Vagina (tissue), 2 donors: Measurements from ENCODE around the gene ZNF121. TPM values are rescaled to one million over a fixed set of nuclear protein-coding genes. Genes with fewer than 3 reads are reported as not detected.
A peak's percentile ranks its signal among the peaks of the same experiment; 100 is the strongest.

ENCODE experiments used
- DNase-seq, 2 donors: peaks; one replicate each; pipeline ENCODE4 v3.0.0-alpha.2; 2017; ENCODE audit errors: extremely low spot score in 2 of 2
- H3K27ac ChIP-seq: fragments of 200-600 bp; sonication (generic); one replicate; pipeline ENCODE4 v1.5.1; 2019
- H3K27me3 ChIP-seq: fragments of 200-600 bp; sonication (generic); one replicate; pipeline ENCODE4 v1.5.1; 2019
- H3K36me3 ChIP-seq, 2 donors: fragments of 200-600 bp; sonication (generic); one replicate each; pipeline ENCODE4 v1.5.1; 2017 to 2019
- H3K4me1 ChIP-seq: fragments of 200-600 bp; sonication (generic); one replicate; pipeline ENCODE4 v1.5.1; 2019
- H3K4me3 ChIP-seq, 2 donors: fragments of 200-600 bp; sonication (generic); 1 replicate in 1 of 2; 2 replicates in 1 of 2; pipeline ENCODE4 v1.5.1; 2016 to 2019
- H3K9me3 ChIP-seq: fragments of 200-600 bp; sonication (generic); one replicate; pipeline ENCODE4 v1.5.1; 2019
- CTCF ChIP-seq, 3 experiments: fragments of 450-650 bp in 2 of 3; fragments of 200-600 bp in 1 of 3; sonication (generic) in 1 of 3; IDR thresholded peaks; one replicate each; pipeline ENCODE4 v1.5.1; 2017 to 2019; ENCODE audit warnings: antibody characterized with exemption in 3 of 3, mild to moderate bottlenecking in 2 of 3, moderate library complexity in 2 of 3
- POLR2A ChIP-seq, 2 donors: fragments of 450-650 bp; IDR thresholded peaks; one replicate each; pipeline ENCODE4 v1.6.1; 2017; ENCODE audit warnings: antibody characterized with exemption in 2 of 2, mild to moderate bottlenecking in 2 of 2, moderate library complexity in 2 of 2
- POLR2AphosphoS5 ChIP-seq, 2 donors: sonication (generic); formaldehyde crosslinking; IDR thresholded peaks; one replicate each; pipeline ENCODE4 v1.9.0; 2017; ENCODE audit warnings: antibody characterized with exemption in 2 of 2, mild to moderate bottlenecking in 2 of 2, low read depth in 1 of 2; ENCODE audit not compliant: insufficient read depth in 1 of 2
- intact Hi-C: fragments of 100-400 bp; cut with DNase I; formaldehyde crosslinking; loops from one replicate; pipeline ENCODE4 v1.15.1; 2023
- total RNA-seq: library from RNA; depleted of rRNA; stranded (reverse); fragments of >200 nt; gene quantifications from one replicate; pipeline ENCODE4 v1.2.3, GENCODE V29; 2016

Gene ZNF121
- 36.6 TPM for total RNA-seq

- intact Hi-C loops = loop anchor here (1.0 kb wide), 1 partner anchor 208 kb away; no protein-coding TSS in a partner anchor
- peak within 1 kb of the TSS; percentile 66 to 72 for H3K4me3 ChIP-seq
- peak in 1 of 2 donors; percentile 85 for DNase-seq
Observed at GRCh38 chr19:9584073-9584833, at the start of gene ZNF121. Gene ZNF121 (minus strand): TSS chr19:9584504. CDS start chr19:9568097, 16,407 bp downstream.

GRCh38 chr19:9627856-9628255, 43.6 kb upstream of the ZNF121 start:
- H3K27ac ChIP-seq = no peak overlapping the region
- H3K27me3 ChIP-seq = no peaks in the 10 kb centered on the region
- peaks cover 5% of the 10 kb centered on the region for H3K4me1 ChIP-seq
- no peaks in the 10 kb centered on the region for H3K9me3 ChIP-seq
- no peak overlapping the region for H3K4me3 ChIP-seq
- H3K36me3 ChIP-seq = peaks cover 0 to 10% of the 10 kb centered on the region in 2 donors
- TF ChIP-seq POLR2A (IDR thresholded peaks at IDR 0.05) (no peak), POLR2AphosphoS5 (IDR thresholded peaks at IDR 0.05; ENCODE audit: insufficient read depth in 1 of 2, low read depth in 1 of 2) (no peak)
- intact Hi-C loops = loop anchor here (5.0 kb wide), 1 partner anchor 169 kb away; no protein-coding TSS in a partner anchor
- DNase-seq = no peak

More at GRCh38 chr19:9584073-9584833, at the start of gene ZNF121:
- Histone ChIP-seq H3K36me3 (peaks cover 0 to 11% of the 10 kb centered on the region in 2 donors), H3K9me3 (peaks cover 4% of the 10 kb centered on the region), H3K27me3 (no peaks in the 10 kb centered on the region), H3K27ac (peak within 1 kb of the TSS; percentile 92), H3K4me1 (peaks cover 20% of the 10 kb centered on the region)
- TF ChIP-seq POLR2A (IDR thresholded peaks at IDR 0.05) = peak in 1 of 2 donors; percentile 17
- peak; percentile 85 to 86 for TF ChIP-seq POLR2AphosphoS5 (IDR thresholded peaks at IDR 0.05; ENCODE audit: insufficient read depth in 1 of 2, low read depth in 1 of 2)
- TF ChIP-seq CTCF (IDR thresholded peaks at IDR 0.05) = no peak

GRCh38 chr19:9622531-9622930, 38.2 kb upstream of the ZNF121 start:
- peaks cover 30% of the 10 kb centered on the region for H3K4me1 ChIP-seq
- intact Hi-C loops = no loop called here
- H3K9me3 ChIP-seq = no peaks in the 10 kb centered on the region
- TF ChIP-seq CTCF (IDR thresholded peaks at IDR 0.05) (no peak), POLR2AphosphoS5 (IDR thresholded peaks at IDR 0.05; ENCODE audit: insufficient read depth in 1 of 2, low read depth in 1 of 2) (peak in 1 of 2 donors; percentile 54), POLR2A (IDR thresholded peaks at IDR 0.05) (no peak)
- H3K27ac ChIP-seq = peak overlapping the region; percentile 95
- DNase-seq = no peak
- peaks cover 5 to 19% of the 10 kb centered on the region in 2 donors for H3K36me3 ChIP-seq
- H3K27me3 ChIP-seq = no peaks in the 10 kb centered on the region
- no peak overlapping the region for H3K4me3 ChIP-seq

- Histone ChIP-seq H3K27ac (peak within 1 kb of the TSS; percentile 95), H3K27me3 (no peaks in the 10 kb centered on the region), H3K4me1 (peaks cover 30% of the 10 kb centered on the region), H3K4me3 (peak within 1 kb of the TSS; percentile 87 to 95), H3K9me3 (no peaks in the 10 kb centered on the region), H3K36me3 (peaks cover 5 to 30% of the 10 kb centered on the region in 2 donors)
- DNase-seq = peak in 1 of 2 donors; percentile 88
- TF ChIP-seq POLR2A (IDR thresholded peaks at IDR 0.05) (no peak), POLR2AphosphoS5 (IDR thresholded peaks at IDR 0.05; ENCODE audit: insufficient read depth in 1 of 2, low read depth in 1 of 2) (peak; percentile 50 to 83)
- intact Hi-C loops = no loop called here
Observed at GRCh38 chr19:9621156-9622037, 37.1 kb upstream of the ZNF121 start, which contains the start of gene ZNF561. Gene ZNF561 (minus strand): TSS chr19:9621232. CDS start chr19:9619456, 1,776 bp downstream.

GRCh38 chr19:9620842-9621155, 36.5 kb upstream of the ZNF121 start:
- H3K27me3 ChIP-seq = no peaks in the 10 kb centered on the region
- peaks cover 30% of the 10 kb centered on the region for H3K4me1 ChIP-seq
- H3K36me3 ChIP-seq = peaks cover 5 to 36% of the 10 kb centered on the region in 2 donors
- peak in 1 of 2 donors; percentile 82 for DNase-seq
- no peak for TF ChIP-seq POLR2A (IDR thresholded peaks at IDR 0.05)
- no peak for TF ChIP-seq CTCF (IDR thresholded peaks at IDR 0.05)
- TF ChIP-seq POLR2AphosphoS5 (IDR thresholded peaks at IDR 0.05; ENCODE audit: insufficient read depth in 1 of 2, low read depth in 1 of 2) = no peak
- peak overlapping the region; percentile 87 to 95 for H3K4me3 ChIP-seq
- intact Hi-C loops = no loop called here
- H3K27ac ChIP-seq = peak overlapping the region; percentile 95
- H3K9me3 ChIP-seq = no peaks in the 10 kb centered on the region
